Urothelium cell line (cell line): ENCODE results near the gene SGK2.

ENCODE experiments used
- DNase-seq: peaks from one replicate; pipeline ENCODE4 v3.0.0; 2011; ENCODE audit warnings: low spot score, mixed read lengths
- FAIRE-seq: peaks from 2 replicates; lab custom pipeline; 2011; peaks lifted over from hg19 to GRCh38; lab: Jason Lieb, UNC

Gene SGK2

GRCh38 chr20:43536041-43536816, 22.6 kb upstream of the SGK2 start:
- FAIRE-seq: no peak
- DNase-seq: no peak

GRCh38 chr20:43536817-43537440, 21.9 kb upstream of the SGK2 start:
- DNase-seq (no peak), FAIRE-seq (no peak)

GRCh38 chr20:43537921-43538877, 20.6 kb upstream of the SGK2 start:
- peak; percentile 13 for FAIRE-seq
- DNase-seq: peak; percentile 73

GRCh38 chr20:43538878-43539700, 19.7 kb upstream of the SGK2 start:
- FAIRE-seq (no peak), DNase-seq (no peak)

- DNase-seq (no peak), FAIRE-seq (no peak)
These were observed 18.7 kb upstream of the SGK2 start for GRCh38 chr20:43539975-43540672.

GRCh38 chr20:43540673-43541060, 18.2 kb upstream of the SGK2 start:
- no peak for DNase-seq

GRCh38 chr20:43541214-43541613, 17.6 kb upstream of the SGK2 start:
- FAIRE-seq (no peak), DNase-seq (no peak)

More at GRCh38 chr20:43540673-43541060, 18.2 kb upstream of the SGK2 start:
- no peak for FAIRE-seq

GRCh38 chr20:43542161-43542560, 16.7 kb upstream of the SGK2 start:
- no peak for DNase-seq
- no peak for FAIRE-seq

GRCh38 chr20:43542674-43543073, 16.2 kb upstream of the SGK2 start:
- no peak for FAIRE-seq
- DNase-seq: no peak

- DNase-seq (no peak), FAIRE-seq (no peak)
These were observed 15.7 kb upstream of the SGK2 start for GRCh38 chr20:43543138-43543537.

- FAIRE-seq (no peak), DNase-seq (no peak)
These were observed 14.3 kb upstream of the SGK2 start for GRCh38 chr20:43544501-43544900.

- DNase-seq (no peak), FAIRE-seq (no peak)
These were observed 12.8 kb upstream of the SGK2 start for GRCh38 chr20:43545837-43546578.

GRCh38 chr20:43548273-43548880, 10.4 kb upstream of the SGK2 start:
- no peak for FAIRE-seq
- DNase-seq: no peak

GRCh38 chr20:43549416-43550065, 9.3 kb upstream of the SGK2 start:
- DNase-seq (no peak), FAIRE-seq (no peak)

- FAIRE-seq: no peak
- DNase-seq: no peak
These were observed 8.4 kb upstream of the SGK2 start for GRCh38 chr20:43550456-43550855.

- no peak for DNase-seq
- FAIRE-seq: no peak
These were observed 4.5 kb upstream of the SGK2 start for GRCh38 chr20:43554369-43554768.

GRCh38 chr20:43559147-43559987, 540 bp downstream of the SGK2 start:
- DNase-seq (no peak), FAIRE-seq (no peak)
